Measurements from ENCODE around the gene DNAH7.

GRCh38 chr2:196076778-196077568 is 8.3 kb upstream of the DNAH7 start:
- TF ChIP-seq CTCF (IDR thresholded peaks at IDR 0.05 in 4 of 5, conservative IDR thresholded peaks at IDR 0.05 in 1 of 5): no peak
- TF ChIP-seq POLR2A (IDR thresholded peaks at IDR 0.05): no peak

All from gastrocnemius medialis (tissue), 4 donors.